Aorta (tissue), 5 donors: Measurements from ENCODE around the gene SLC39A11. TPM values are rescaled to one million over a fixed set of nuclear protein-coding genes. Genes with fewer than 3 reads are reported as not detected.

Source experiments
- ATAC-seq: fragments of 200-7000 bp; cut with Tn5 transposase; one replicate; pipeline ENCODE4 v1.9.1; 2022; ENCODE audit warnings: moderate library complexity; ENCODE audit not compliant: low FRiP score
- DNase-seq, 2 donors: peaks; one replicate each; pipeline ENCODE4 v3.0.0-alpha.2; 2020
- H3K27ac ChIP-seq, 2 donors: one replicate each; pipeline ENCODE4 v1.5.1; 2013; ENCODE audit warnings: low read length in 2 of 2, mild to moderate bottlenecking in 2 of 2, moderate library complexity in 2 of 2, control low read depth in 1 of 2, inconsistent platforms in 1 of 2, low read depth in 1 of 2
- H3K27me3 ChIP-seq, 2 donors: one replicate each; pipeline ENCODE4 v1.6.1; 2013; ENCODE audit warnings: control low read depth in 1 of 2, low read length in 1 of 2, mild to moderate bottlenecking in 1 of 2, moderate library complexity in 1 of 2; ENCODE audit not compliant: insufficient read depth in 2 of 2, control insufficient read depth in 1 of 2
- H3K36me3 ChIP-seq, 2 donors: one replicate each; pipeline ENCODE4 v1.6.1; 2013; ENCODE audit warnings: control low read depth in 1 of 2, low read length in 1 of 2, mild to moderate bottlenecking in 1 of 2; ENCODE audit not compliant: insufficient read depth in 2 of 2, control insufficient read depth in 1 of 2
- H3K4me1 ChIP-seq, 2 donors: one replicate each; pipeline ENCODE4 v1.6.1; 2013; ENCODE audit warnings: low read length in 2 of 2, control low read depth in 1 of 2, mild to moderate bottlenecking in 1 of 2, moderate library complexity in 1 of 2; ENCODE audit not compliant: insufficient read depth in 2 of 2, control insufficient read depth in 1 of 2
- H3K4me3 ChIP-seq, 2 donors: one replicate each; pipeline ENCODE4 v1.5.1; 2013; ENCODE audit warnings: low read length in 2 of 2, control low read depth in 1 of 2, mild to moderate bottlenecking in 1 of 2
- H3K9me3 ChIP-seq: one replicate; pipeline ENCODE4 v1.6.1; 2013; ENCODE audit warnings: mild to moderate bottlenecking, low read length; ENCODE audit not compliant: control insufficient read depth
- WGBS, 2 donors: extraction: QIAGEN DNeasy Blood & Tissue Kit; methylation state at CpG; one replicate each; pipeline ENCODE4 v1.1.7; 2013; 5-methylcytosine and 5-hydroxymethylcytosine counted together
- intact Hi-C, 2 donors: fragments of 100-400 bp; cut with DNase I; formaldehyde crosslinking; loops; one replicate each; pipeline versions ENCODE4 v1.14.2 to v1.15.0; 2022
- polyA plus RNA-seq, 2 donors: library from polyadenylated mRNA; stranded (reverse); fragments of 200-250 nt; gene quantifications; one replicate each; pipeline ENCODE4 v1.2.3, GENCODE V29; 2013
- total RNA-seq, 2 donors: library from RNA; stranded (reverse); fragmentation: NEBNext Ultra II Directional; extraction: Animal tissue kit (Norgen Biotek cat#: 25700); gene quantifications; one replicate each; pipeline ENCODE4 v1.2.1, GENCODE V29; 2021
- donor health status: healthy with polysubstance abuse.
- donor health status: Bipolar disorder and iron deficiency.
- donor health status: DM: no; HTN: no; CAD: no.
- donor health status: DM: no; HTN: no; CAD: no.
- donor health status: DM: yes; HTN: yes; CAD: no.

Gene SLC39A11
- total and polyA plus RNA-seq, 4 donors = 9.3 to 31.8 (median 17.5) TPM

DNA sequence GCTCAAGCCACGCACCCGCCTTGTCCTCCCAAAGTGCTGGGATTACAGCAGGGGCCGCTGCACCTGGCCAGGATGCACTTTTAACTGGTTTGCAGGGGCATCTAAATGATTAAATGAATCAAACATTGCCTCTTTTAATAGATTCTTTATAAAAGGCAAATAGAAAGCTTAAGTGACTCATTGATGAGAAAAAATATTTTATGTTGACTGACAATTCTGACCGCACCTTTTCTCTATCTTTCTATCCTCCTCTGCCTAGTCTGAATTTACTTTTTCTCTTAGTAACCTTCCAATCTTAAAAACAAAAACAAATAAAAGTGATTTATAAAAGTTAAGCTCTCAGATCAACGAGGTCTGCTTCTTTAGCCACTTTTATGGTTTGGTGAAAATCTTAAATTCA lies 35.3 kb downstream of the SLC39A11 start:
- H3K9me3 ChIP-seq = no peaks in the 10 kb centered on the region
- ATAC-seq = no peak
- H3K4me3 ChIP-seq = no peak overlapping the region
- intact Hi-C loops = no loop called here
- no peaks in the 10 kb centered on the region for H3K4me1 ChIP-seq
- H3K27ac ChIP-seq = no peak overlapping the region
- no peak for DNase-seq
- WGBS, 2 donors = 97% methylated on average over 5 of the region's 5 CpGs
- H3K36me3 ChIP-seq = no peaks in the 10 kb centered on the region
- no peaks in the 10 kb centered on the region for H3K27me3 ChIP-seq

- Histone ChIP-seq H3K4me1 (no peaks in the 10 kb centered on the region), H3K27me3 (no peaks in the 10 kb centered on the region), H3K27ac (no peak overlapping the region), H3K4me3 (no peak overlapping the region), H3K9me3 (no peaks in the 10 kb centered on the region), H3K36me3 (no peaks in the 10 kb centered on the region)
- 90 to 93% methylated on average over 4 of the region's 4 CpGs for WGBS, 2 donors
- ATAC-seq (no peak), DNase-seq (no peak)
- intact Hi-C loops = no loop called here
Observed at GRCh38 chr17:73052923-73053322, 39.6 kb downstream of the SLC39A11 start.

GRCh38 chr17:73050797-73051196 lies 41.7 kb downstream of the SLC39A11 start:
- 88 to 95% methylated on average over 4 of the region's 4 CpGs for WGBS, 2 donors
- no peaks in the 10 kb centered on the region for H3K4me1 ChIP-seq
- DNase-seq (no peak), ATAC-seq (no peak)
- no peak overlapping the region for H3K27ac ChIP-seq
- no peaks in the 10 kb centered on the region for H3K9me3 ChIP-seq
- no peaks in the 10 kb centered on the region for H3K27me3 ChIP-seq
- intact Hi-C loops = no loop called here
- no peaks in the 10 kb centered on the region for H3K36me3 ChIP-seq
- H3K4me3 ChIP-seq = no peak overlapping the region

- 97 to 99% methylated on average over 4 of the region's 4 CpGs for WGBS, 2 donors
- Histone ChIP-seq H3K4me3 (no peak overlapping the region), H3K9me3 (no peaks in the 10 kb centered on the region), H3K36me3 (no peaks in the 10 kb centered on the region), H3K27ac (no peak overlapping the region), H3K27me3 (no peaks in the 10 kb centered on the region), H3K4me1 (no peaks in the 10 kb centered on the region)
- DNase-seq (no peak), ATAC-seq (no peak)
- intact Hi-C loops = no loop called here
Observed at GRCh38 chr17:73048170-73048569, 44.3 kb downstream of the SLC39A11 start.

- DNase-seq = no peak
Observed at GRCh38 chr17:73045724-73046123, 46.8 kb downstream of the SLC39A11 start.

GRCh38 chr17:73043686-73044581 lies 48.6 kb downstream of the SLC39A11 start:
- intact Hi-C loops = no loop called here
- no peaks in the 10 kb centered on the region for H3K4me1 ChIP-seq
- H3K9me3 ChIP-seq = no peaks in the 10 kb centered on the region
- peaks cover 1 to 2% of the 10 kb centered on the region in 2 donors for H3K36me3 ChIP-seq
- H3K27me3 ChIP-seq = no peaks in the 10 kb centered on the region
- DNase-seq = no peak
- 41 to 48% methylated on average over 8 of the region's 8 CpGs for WGBS, 2 donors
- H3K27ac ChIP-seq = no peak overlapping the region
- ATAC-seq = no peak
- H3K4me3 ChIP-seq = no peak overlapping the region

More at GRCh38 chr17:73045724-73046123, 46.8 kb downstream of the SLC39A11 start:
- Histone ChIP-seq H3K36me3 (peaks cover 1 to 2% of the 10 kb centered on the region in 2 donors), H3K9me3 (no peaks in the 10 kb centered on the region), H3K27me3 (no peaks in the 10 kb centered on the region), H3K4me3 (no peak overlapping the region), H3K4me1 (no peaks in the 10 kb centered on the region), H3K27ac (no peak overlapping the region)
- intact Hi-C loops = no loop called here
- 88 to 97% methylated on average over 4 of the region's 4 CpGs for WGBS, 2 donors
- no peak for ATAC-seq

DNA sequence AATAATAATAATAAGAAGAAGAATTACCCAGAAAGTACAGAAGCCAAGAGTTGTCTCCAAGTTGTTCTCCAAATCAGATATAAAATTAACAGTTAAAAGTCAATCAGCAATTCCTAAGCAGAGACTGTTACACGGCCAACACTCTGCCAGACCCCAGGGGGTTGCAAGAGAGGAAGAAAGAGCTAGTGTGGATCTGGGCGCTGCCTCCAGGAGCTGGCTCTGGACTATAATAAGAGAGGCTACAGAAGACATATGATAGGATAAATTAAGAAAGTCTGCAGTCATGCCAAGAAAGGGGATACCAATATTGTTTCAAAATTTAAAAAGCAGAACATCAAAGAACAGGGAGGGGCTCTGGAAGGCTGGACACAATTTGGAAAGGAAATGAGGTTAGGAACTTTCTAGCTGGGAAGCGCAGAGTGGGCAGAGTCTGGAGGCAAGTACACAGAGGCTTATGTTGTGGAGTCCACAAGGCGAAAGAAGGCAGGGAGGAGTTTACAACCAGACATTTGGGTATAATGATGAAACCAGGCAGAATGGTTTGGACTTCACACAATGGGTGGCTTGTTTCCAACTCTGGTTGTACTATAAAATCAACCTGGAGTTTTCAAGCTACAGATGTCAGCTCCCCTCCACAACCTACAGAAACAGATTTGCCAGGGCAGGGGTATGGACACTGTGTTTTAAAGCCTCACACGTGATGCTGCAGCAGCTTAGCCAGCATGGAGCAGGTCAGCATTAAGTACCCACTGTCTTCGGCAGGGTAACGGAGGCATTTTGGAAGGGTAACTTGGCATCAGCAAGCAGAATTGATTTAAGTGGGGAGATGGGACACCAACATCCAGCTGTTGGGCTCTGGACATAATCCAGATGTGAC lies 49.4 kb downstream of the SLC39A11 start:
- DNase-seq (no peak), ATAC-seq (no peak)
- H3K4me1 ChIP-seq = no peaks in the 10 kb centered on the region
- H3K27me3 ChIP-seq = no peaks in the 10 kb centered on the region
- intact Hi-C loops = no loop called here
- no peak overlapping the region for H3K27ac ChIP-seq
- H3K36me3 ChIP-seq = peaks cover 1 to 2% of the 10 kb centered on the region in 2 donors
- no peaks in the 10 kb centered on the region for H3K9me3 ChIP-seq
- 82% methylated on average over 7 of the region's 7 CpGs for WGBS, 2 donors
- H3K4me3 ChIP-seq = no peak overlapping the region

DNA sequence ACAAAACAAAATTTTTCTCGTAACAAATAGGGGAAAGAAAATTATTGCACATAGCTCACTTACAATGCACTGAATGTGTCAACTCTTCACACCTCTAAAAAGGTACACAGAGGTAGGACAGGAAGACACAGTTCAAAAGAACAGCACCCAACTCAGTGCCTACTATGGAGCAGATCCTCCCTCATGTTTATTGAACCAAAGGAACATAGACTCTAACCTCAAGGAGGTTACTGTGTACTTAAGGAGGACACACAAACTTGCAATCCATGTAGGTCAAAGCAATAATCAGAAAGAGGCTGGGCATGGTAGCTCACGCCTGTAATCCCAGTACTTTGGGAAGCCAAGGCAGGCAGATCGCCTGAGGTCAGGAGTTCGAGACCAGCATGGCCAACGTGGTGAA lies 50.3 kb downstream of the SLC39A11 start:
- Histone ChIP-seq H3K4me1 (no peaks in the 10 kb centered on the region), H3K27me3 (no peaks in the 10 kb centered on the region), H3K27ac (no peak overlapping the region), H3K36me3 (peaks cover 1 to 2% of the 10 kb centered on the region in 2 donors), H3K4me3 (no peak overlapping the region), H3K9me3 (no peaks in the 10 kb centered on the region)
- ATAC-seq (no peak), DNase-seq (no peak)
- 77 to 78% methylated on average over 5 of the region's 5 CpGs for WGBS, 2 donors
- intact Hi-C loops = no loop called here
